ENCODE data around the gene HOOK1. TPM values are rescaled to one million over a fixed set of nuclear protein-coding genes. Genes with fewer than 3 reads are reported as not detected.

Gene HOOK1
- total RNA-seq, 1 experiment from 2014 or later, result 33.8 TPM

- ATAC-seq, result no peak
- H3K27ac Mint-ChIP-seq, result no peak overlapping the region
- POLR2A ChIA-PET, result no interaction called here
- H3K27me3 Mint-ChIP-seq (ENCODE audit: low read depth), result no peaks in the 10 kb centered on the region; the same call in 1 of the 2 replicates
- no peak for TF ChIP-seq GABPB1 (CRISPR knock-in tag; IDR thresholded peaks at IDR 0.05)
- no peak for TF ChIP-seq SOX15 (CRISPR knock-in tag; IDR thresholded peaks at IDR 0.05)
- TF ChIP-seq MXD4 (CRISPR knock-in tag; IDR thresholded peaks at IDR 0.05; ENCODE audit: borderline replicate concordance), result no peak
- TF ChIP-seq ATF6 (CRISPR knock-in tag; IDR thresholded peaks at IDR 0.05), result no peak
- TF ChIP-seq ZNF317 (CRISPR knock-in tag; IDR thresholded peaks at IDR 0.05; ENCODE audit: borderline replicate concordance, low read depth), result no peak
- no peaks in the 10 kb centered on the region for H3K36me3 Mint-ChIP-seq
- no peaks in the 10 kb centered on the region for H3K9me3 Mint-ChIP-seq
- H3K4me3 Mint-ChIP-seq, result no peak overlapping the region
- no peaks in the 10 kb centered on the region for H3K4me1 Mint-ChIP-seq
- no peak for DNase-seq (ENCODE audit: low spot score)
- CTCF ChIA-PET, result no interaction called here
Observed at GRCh38 chr1:59815892-59816291, 1.1 kb downstream of the HOOK1 start.

- no peaks in the 10 kb centered on the region; the same call in 1 of the 2 replicates for H3K27me3 Mint-ChIP-seq (ENCODE audit: low read depth)
- no peak overlapping the region for H3K4me3 Mint-ChIP-seq
- ATAC-seq (no peak), DNase-seq (ENCODE audit: low spot score) (no peak)
- H3K27ac Mint-ChIP-seq, result no peak overlapping the region
- H3K4me1 Mint-ChIP-seq, result no peaks in the 10 kb centered on the region
- ChIA-PET CTCF (no interaction called here), POLR2A (no interaction called here)
- no peaks in the 10 kb centered on the region for H3K36me3 Mint-ChIP-seq
- H3K9me3 Mint-ChIP-seq, result no peaks in the 10 kb centered on the region
- TF ChIP-seq ZNF263 (CRISPR knock-in tag; IDR thresholded peaks at IDR 0.05; ENCODE audit: low read depth) (no peak), FOXJ3 (CRISPR knock-in tag; IDR thresholded peaks at IDR 0.05; ENCODE audit: borderline replicate concordance) (no peak), ARID4B (CRISPR knock-in tag; IDR thresholded peaks at IDR 0.05; ENCODE audit: borderline replicate concordance) (no peak), ATF2 (CRISPR knock-in tag; IDR thresholded peaks at IDR 0.05; ENCODE audit: borderline replicate concordance, low read depth) (no peak), SMAD4 (CRISPR knock-in tag; IDR thresholded peaks at IDR 0.05) (no peak), ETV6 (CRISPR knock-in tag; IDR thresholded peaks at IDR 0.05) (no peak), E2F1 (CRISPR knock-in tag; IDR thresholded peaks at IDR 0.05) (no peak), ZNF138 (CRISPR knock-in tag; conservative IDR thresholded peaks at IDR 0.05) (no peak), USF2 (CRISPR knock-in tag; IDR thresholded peaks at IDR 0.05) (no peak), ZNF396 (CRISPR knock-in tag; IDR thresholded peaks at IDR 0.05; ENCODE audit: borderline replicate concordance) (no peak), GRHL2 (CRISPR knock-in tag; IDR thresholded peaks at IDR 0.05; ENCODE audit: insufficient replicate concordance, severe bottlenecking) (no peak), TEAD1 (CRISPR knock-in tag; IDR thresholded peaks at IDR 0.05) (no peak), CREM (CRISPR knock-in tag; IDR thresholded peaks at IDR 0.05) (no peak), IRF1 (CRISPR knock-in tag; IDR thresholded peaks at IDR 0.05) (no peak), USF1 (CRISPR knock-in tag; IDR thresholded peaks at IDR 0.05) (no peak), TEAD4 (CRISPR knock-in tag; IDR thresholded peaks at IDR 0.05) (no peak), MLX (CRISPR knock-in tag; IDR thresholded peaks at IDR 0.05) (no peak)
Observed at GRCh38 chr1:59816318-59816878, 1.6 kb downstream of the HOOK1 start.
